ENCODE results near the gene MRPL18.
"Not testable (repeated sequence)": the region's sequence is repeated elsewhere in the genome, so short reads cannot be mapped to it uniquely, and the experiment has no call there.

MRPL18 gene

GRCh38 chr6:159777240-159777904 lies 12.9 kb upstream of the MRPL18 start:
- DNase-seq = no peak

- DNase-seq = no peak
Observed at GRCh38 chr6:159778131-159778530, 12.1 kb upstream of the MRPL18 start.

GRCh38 chr6:159778542-159779103 lies 11.6 kb upstream of the MRPL18 start:
- no peak for DNase-seq

GRCh38 chr6:159788276-159788675 lies 2.0 kb upstream of the MRPL18 start:
- DNase-seq = no peak

GRCh38 chr6:159788753-159789376 lies 1.4 kb upstream of the MRPL18 start:
- no peak for DNase-seq

GRCh38 chr6:159789377-159790148 lies 704 bp upstream of the MRPL18 start, which contains the start of gene TCP1:
Gene TCP1, minus strand, starts transcription at chr6:159789602. Its CDS starts 134 bp downstream, at chr6:159789468.
- peak; percentile 98 for DNase-seq

- DNase-seq = no peak
Observed at GRCh38 chr6:159790956-159791598, 810 bp downstream of the MRPL18 start.

GRCh38 chr6:159794976-159795375 lies 4.7 kb downstream of the MRPL18 start:
- DNase-seq = not testable (repeated sequence)

- no peak for DNase-seq
Observed at GRCh38 chr6:159797554-159797953, 7.3 kb downstream of the MRPL18 start.

GRCh38 chr6:159800141-159800865 lies 10.0 kb downstream of the MRPL18 start, which contains the start of gene PNLDC1:
Gene PNLDC1, plus strand, starts transcription at chr6:159800276. Its CDS starts 32 bp downstream, at chr6:159800308.
- no peak for DNase-seq

GRCh38 chr6:159801935-159802334 lies 11.7 kb downstream of the MRPL18 start:
- DNase-seq = no peak

- DNase-seq = no peak
Observed at GRCh38 chr6:159804504-159804903, 14.2 kb downstream of the MRPL18 start.

GRCh38 chr6:159805440-159806020 lies 15.3 kb downstream of the MRPL18 start:
- no peak for DNase-seq

GRCh38 chr6:159806021-159806458 lies 15.8 kb downstream of the MRPL18 start:
- DNase-seq = no peak

GRCh38 chr6:159807150-159807858 lies 17.0 kb downstream of the MRPL18 start:
- no peak for DNase-seq

- no peak for DNase-seq
Observed at GRCh38 chr6:159808647-159809046, 18.4 kb downstream of the MRPL18 start.

- no peak for DNase-seq
Observed at GRCh38 chr6:159809149-159809548, 18.9 kb downstream of the MRPL18 start.

GRCh38 chr6:159813781-159814180 lies 23.5 kb downstream of the MRPL18 start:
- no peak for DNase-seq

GRCh38 chr6:159815410-159815809 lies 25.1 kb downstream of the MRPL18 start:
- no peak for DNase-seq

GRCh38 chr6:159816775-159817174 lies 26.5 kb downstream of the MRPL18 start:
- not testable (repeated sequence) for DNase-seq

All from NCI-H748 treated with DMSO at 0.1 percent for 48 hours (cell line).